Stimulated activated naive CD8-positive, alpha-beta T cell treated with anti-CD3 and anti-CD28 coated beads, Interleukin-15, Interleukin-2, amounts not matched to agents 100 U/mL and 50 U/mL, for 24 hours (primary cell): ENCODE data around the gene NELFE.
A peak's percentile ranks its signal among the peaks of the same experiment; 100 is the strongest.
"Not testable (repeated sequence)": the region's sequence is repeated elsewhere in the genome, so short reads cannot be mapped to it uniquely, and the experiment has no call there.

Experiments
- ATAC-seq: fragments of 150-1000 bp; cut with Tn5 transposase; one replicate; pipeline ENCODE4 v1.10.0; 2021
- DNase-seq: peaks from one replicate; pipeline ENCODE4 v3.0.0; 2021

Gene NELFE

DNA sequence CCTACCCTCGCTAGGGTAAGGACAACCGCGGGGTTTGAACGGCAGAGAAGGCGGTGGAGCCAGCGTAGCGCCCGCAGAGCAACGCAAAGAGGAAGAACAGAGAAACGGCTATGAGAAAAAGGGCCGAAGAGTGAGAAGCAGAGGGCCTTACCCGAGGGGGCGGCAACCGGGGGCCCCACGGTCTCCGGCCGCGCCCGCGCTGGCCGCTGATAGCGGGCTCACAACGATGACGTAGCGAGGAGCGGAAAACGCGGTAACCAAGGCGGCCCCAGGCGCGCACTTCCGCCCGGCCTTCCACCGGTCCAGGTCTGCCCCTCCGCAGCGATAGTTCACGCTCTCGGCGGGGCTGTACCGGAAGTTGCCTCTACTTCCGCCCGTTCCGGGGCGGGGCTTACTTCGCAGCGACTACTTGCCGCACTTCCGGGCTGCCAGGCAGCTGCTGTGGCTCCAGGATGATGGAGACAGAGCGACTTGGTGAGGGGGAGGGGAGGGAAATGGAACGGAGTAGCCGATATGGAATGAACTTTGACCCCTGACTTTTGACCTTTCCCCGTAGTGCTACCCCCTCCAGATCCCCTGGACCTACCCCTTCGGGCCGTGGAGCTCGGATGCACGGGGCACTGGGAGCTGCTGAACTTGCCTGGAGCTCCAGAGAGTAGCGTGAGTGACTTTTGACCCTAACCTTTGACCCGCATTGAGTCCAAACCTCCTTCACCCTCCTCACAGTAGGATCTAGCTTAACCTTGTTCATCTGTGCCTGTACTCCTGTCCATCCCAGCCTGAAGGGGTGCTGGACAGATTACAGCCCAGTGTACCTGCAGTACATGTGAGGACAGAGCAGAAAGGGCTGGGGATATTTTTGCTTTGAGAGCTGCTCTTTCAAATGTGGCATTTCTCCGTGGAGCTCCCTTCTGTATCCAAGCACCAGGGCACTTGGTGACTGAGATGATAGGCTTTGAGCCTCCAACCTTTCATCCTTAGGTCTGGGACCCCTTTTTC is at the start of gene NELFE, which contains the start of gene SKIC2:
Gene NELFE (minus strand): TSS at position 231 of the 999 bp plus-strand sequence. CDS start 525 bp downstream, outside the sequence.
Gene SKIC2 (plus strand): TSS at position 435 of the 999 bp plus-strand sequence. CDS start 18 bp downstream, at position 453.
- peak; percentile 100 for ATAC-seq
- DNase-seq: peak; percentile 99

- ATAC-seq, DNase-seq: not testable (repeated sequence)
These were observed 49.3 kb upstream of the NELFE start for GRCh38 chr6:32008037-32008436.

DNA sequence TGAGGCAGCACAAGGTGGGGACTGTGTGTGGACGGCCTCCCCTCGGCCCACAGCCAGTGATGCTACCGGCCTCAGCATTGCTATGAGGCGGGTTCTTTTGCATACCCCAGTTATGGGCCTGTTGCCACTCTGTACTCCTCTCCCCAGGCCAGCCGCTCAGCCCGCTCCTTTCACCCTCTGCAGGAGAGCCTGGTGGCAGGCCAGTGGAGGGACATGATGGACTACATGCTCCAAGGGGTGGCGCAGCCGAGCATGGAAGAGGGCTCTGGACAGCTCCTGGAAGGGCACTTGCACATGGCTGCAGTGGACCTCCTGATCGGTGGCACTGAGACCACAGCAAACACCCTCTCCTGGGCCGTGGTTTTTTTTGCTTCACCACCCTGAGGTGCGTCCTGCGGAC is 48.3 kb upstream of the NELFE start:
- not testable (repeated sequence) for ATAC-seq, DNase-seq

GRCh38 chr6:32005991-32006529 is 47.3 kb upstream of the NELFE start:
- not testable (repeated sequence) for DNase-seq

DNA sequence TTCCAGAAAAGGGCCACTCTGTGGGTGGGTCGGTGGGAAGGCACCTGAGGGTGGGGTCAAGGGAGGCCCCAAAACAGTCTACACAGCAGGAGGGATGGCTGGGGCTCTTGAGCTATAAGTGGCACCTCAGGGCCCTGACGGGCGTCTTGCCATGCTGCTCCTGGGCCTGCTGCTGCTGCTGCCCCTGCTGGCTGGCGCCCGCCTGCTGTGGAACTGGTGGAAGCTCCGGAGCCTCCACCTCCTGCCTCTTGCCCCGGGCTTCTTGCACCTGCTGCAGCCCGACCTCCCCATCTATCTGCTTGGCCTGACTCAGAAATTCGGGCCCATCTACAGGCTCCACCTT is 46.7 kb upstream of the NELFE start:
- not testable (repeated sequence) for ATAC-seq, DNase-seq

More at GRCh38 chr6:32005991-32006529, 47.3 kb upstream of the NELFE start:
- ATAC-seq: not testable (repeated sequence)

GRCh38 chr6:32004864-32005537 is 46.2 kb upstream of the NELFE start:
- ATAC-seq: peak; percentile 50
- DNase-seq: not testable (repeated sequence)

- not testable (repeated sequence) for DNase-seq
These were observed 45.6 kb upstream of the NELFE start for GRCh38 chr6:32004393-32004792.

GRCh38 chr6:32003301-32003700 is 44.5 kb upstream of the NELFE start:
- not testable (repeated sequence) for ATAC-seq

More at GRCh38 chr6:32004393-32004792, 45.6 kb upstream of the NELFE start:
- ATAC-seq: not testable (repeated sequence)

GRCh38 chr6:32002546-32003268 is 43.9 kb upstream of the NELFE start:
- ATAC-seq, DNase-seq: not testable (repeated sequence)

More at GRCh38 chr6:32003301-32003700, 44.5 kb upstream of the NELFE start:
- DNase-seq: not testable (repeated sequence)

DNA sequence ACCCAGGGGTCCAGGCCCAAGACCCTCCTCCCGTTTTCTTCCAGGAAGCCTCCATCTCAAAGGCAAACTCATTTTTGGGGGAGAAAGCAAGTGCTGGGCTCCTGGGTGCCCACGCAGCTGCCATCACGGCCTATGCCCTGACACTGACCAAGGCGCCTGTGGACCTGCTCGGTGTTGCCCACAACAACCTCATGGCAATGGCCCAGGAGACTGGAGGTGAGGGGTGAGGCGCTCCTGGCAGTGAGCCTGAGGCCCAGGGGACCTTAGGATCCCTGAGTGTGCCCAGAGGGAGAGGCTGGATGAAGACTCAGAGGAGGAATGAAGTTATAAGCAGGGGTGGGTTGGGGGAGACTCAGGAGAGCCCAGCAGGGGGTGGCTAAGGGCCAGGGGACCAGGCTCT is 37.6 kb upstream of the NELFE start:
- DNase-seq, ATAC-seq: not testable (repeated sequence)

DNA sequence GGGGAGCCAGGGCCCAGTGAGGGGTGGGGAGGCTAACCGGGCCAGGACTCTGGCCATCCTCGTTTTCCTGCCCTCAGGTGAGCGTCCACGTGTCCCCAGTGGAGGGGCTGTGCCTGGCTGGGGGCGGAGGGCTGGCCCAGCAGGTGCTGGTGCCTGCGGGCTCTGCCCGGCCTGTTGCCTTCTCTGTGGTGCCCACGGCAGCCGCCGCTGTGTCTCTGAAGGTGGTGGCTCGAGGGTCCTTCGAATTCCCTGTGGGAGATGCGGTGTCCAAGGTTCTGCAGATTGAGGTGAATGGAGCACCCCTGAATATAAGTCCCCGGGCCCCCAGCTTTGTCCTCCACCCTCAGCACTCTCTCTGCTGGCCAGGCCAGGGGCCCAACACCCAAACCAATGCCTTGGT is 35.6 kb upstream of the NELFE start:
- DNase-seq, ATAC-seq: not testable (repeated sequence)

GRCh38 chr6:31989363-31989762 is 30.6 kb upstream of the NELFE start:
- ATAC-seq, DNase-seq: not testable (repeated sequence)

- ATAC-seq, DNase-seq: not testable (repeated sequence)
These were observed 23.0 kb upstream of the NELFE start, which contains the start of gene C4A for GRCh38 chr6:31981744-31982143. TSS of gene C4A (plus strand) at chr6:31982057. CDS start at chr6:31982108, 51 bp downstream.

- not testable (repeated sequence) for DNase-seq, ATAC-seq
These were observed 22.2 kb upstream of the NELFE start for GRCh38 chr6:31980998-31981397.

GRCh38 chr6:31980195-31980876 is 21.6 kb upstream of the NELFE start:
- not testable (repeated sequence) for ATAC-seq, DNase-seq

DNA sequence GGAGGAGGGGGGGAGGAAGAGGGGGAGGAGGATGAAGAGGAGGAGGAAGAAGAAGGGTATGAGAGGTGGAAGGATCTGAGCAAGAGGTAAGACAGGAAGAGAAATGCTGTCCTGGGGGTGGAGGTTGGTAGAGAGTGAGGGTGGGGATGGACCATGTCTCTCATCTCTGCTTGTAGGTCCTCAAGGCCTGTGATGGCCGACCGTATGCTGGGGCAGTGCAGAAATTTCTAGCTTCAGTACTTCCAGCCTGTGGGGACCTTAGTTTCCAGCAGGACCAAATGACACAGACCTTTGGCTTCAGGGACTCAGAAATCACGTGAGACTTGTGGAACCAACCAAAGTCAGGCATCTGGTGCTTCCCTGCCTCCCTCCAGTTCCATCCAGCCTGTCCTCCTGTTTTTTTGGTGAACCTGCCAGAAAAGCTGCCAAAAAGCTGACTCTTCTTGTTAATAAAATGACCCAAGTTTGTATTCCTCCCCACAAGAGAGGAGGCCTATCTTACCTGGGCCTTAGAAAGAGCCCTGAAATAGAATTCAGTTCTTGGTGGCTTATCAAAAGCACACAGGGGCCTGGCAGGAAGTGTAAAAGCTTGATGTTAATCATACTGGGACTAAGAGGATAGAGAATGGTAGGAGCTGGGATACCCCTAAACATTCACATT is 20.6 kb upstream of the NELFE start:
- no peak for ATAC-seq
- no peak for DNase-seq

- ATAC-seq (no peak), DNase-seq (no peak)
These were observed 20.1 kb upstream of the NELFE start for GRCh38 chr6:31978831-31979230.

DNA sequence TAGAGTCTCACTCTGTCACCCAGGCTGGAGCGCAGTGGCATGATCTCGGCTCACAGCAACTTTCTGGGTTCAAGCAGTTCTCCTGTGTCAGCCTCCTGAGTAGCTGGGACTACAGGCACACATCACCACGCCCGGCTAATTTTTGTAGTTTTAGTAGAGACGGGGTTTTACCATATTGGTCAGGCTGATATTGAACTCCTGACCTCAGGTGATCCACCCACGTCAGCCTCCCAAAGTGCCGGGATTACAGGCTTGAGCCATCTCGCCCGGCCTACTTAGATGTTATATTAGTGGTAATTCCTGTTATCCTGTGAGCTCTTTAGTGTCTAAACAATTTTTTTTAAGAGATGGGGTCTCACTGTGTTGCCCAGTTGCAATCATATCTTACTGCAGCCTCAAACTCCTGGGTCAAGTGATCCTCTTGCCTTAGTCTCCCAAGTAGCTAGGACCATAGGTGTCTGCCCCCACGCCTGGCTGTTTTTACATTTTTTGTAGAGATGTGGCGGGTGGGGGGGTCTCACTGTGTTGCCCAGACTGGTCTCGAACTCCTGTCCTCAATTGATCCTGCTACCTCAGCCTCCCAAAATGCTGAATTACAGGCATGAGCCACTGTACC is 19.2 kb upstream of the NELFE start:
- no peak for ATAC-seq
- DNase-seq: no peak

DNA sequence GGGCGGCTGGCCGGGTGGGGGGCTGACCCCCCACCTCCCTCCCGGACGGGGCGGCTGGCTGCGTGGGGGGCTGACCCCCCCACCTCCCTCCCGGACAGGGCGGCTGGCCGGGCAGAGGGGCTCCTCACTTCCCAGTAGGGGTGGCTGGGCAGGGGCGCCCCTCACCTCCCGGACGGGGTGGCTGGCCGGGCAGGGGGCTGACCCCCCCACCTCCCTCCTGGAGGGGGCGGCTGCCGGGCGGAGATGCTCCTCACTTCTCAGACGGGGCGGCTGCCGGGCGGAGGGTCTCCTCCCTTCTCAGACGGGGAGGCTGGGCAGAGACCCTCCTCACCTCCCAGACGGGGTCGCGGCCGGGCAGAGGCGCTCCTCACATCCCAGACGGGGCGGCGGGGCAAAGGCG is 17.3 kb upstream of the NELFE start:
- DNase-seq, ATAC-seq: not testable (repeated sequence)
